ENCODE measurements around the gene CDCA8. TPM values are rescaled to one million over a fixed set of nuclear protein-coding genes. Genes with fewer than 3 reads are reported as not detected.

CDCA8 gene
- total and polyA plus RNA-seq, 9 of the 15 experiments (the other 6 are each of a cell fraction or from before 2014, with no cell fraction given): 26.4 to 148 (median 81.8) TPM

DNA sequence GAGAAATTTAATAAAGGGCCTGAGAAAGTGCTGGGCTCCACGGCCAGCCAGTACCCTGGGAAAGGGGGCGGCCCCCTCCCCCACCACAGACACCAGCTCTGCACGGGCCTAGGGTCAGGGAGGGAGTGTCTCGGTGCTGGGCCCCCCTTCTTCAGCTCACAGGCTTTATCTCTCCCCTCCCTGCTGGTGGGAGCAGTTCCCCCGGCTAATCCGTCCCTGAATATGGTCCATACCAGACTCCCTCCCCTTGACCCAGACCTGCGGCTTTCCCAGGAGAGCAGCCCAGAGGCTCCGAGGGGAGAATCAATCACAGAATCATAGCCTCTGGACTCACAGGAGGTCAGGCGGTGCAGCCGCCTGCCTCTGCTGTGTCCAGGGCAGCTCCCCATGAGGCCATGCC, 31.7 kb upstream of the CDCA8 start:
- H3K4me1 ChIP-seq (replicated peaks in 1 of 2; ENCODE audit: control insufficient read depth in 2 of 2, insufficient read depth in 2 of 2, low read length in 2 of 2): peaks cover 0 to 3% of the 10 kb centered on the region in 2 experiments; a peak in 1 of 5 replicates
- H4K20me1 ChIP-seq (replicated peaks; ENCODE audit: control insufficient read depth, insufficient read depth, low read length): no peaks in the 10 kb centered on the region; the same call in 1 of the 2 replicates
- BruUV-seq (replicated peaks): no TSS peak
- H3K27ac ChIP-seq (ENCODE audit: extremely low read depth, low read depth, low read length): no peak overlapping the region
- WGBS (ENCODE audit: insufficient coverage, low coverage, missing lambda C conversion rate): 5% methylated on average over 9 of the region's 10 CpGs
- ChIA-PET POLR2A (interaction anchor here (0.6 kb wide), 1 partner anchor 158 kb away, joined by 3 read pairs; no protein-coding TSS in a partner anchor), CTCF (ENCODE audit: low intra/inter-chr PET ratio) (no interaction called here)
- H3K4me2 ChIP-seq (ENCODE audit: insufficient read depth, low read length): no peak overlapping the region
- H3K79me2 ChIP-seq (ENCODE audit: control insufficient read depth, insufficient read depth, low read length): no peaks in the 10 kb centered on the region
- no peak; the same call in 2 of the 3 replicates for ATAC-seq
- no peaks in the 10 kb centered on the region for H3K9me1 ChIP-seq (ENCODE audit: control insufficient read depth, insufficient read depth, low read length)
- no peaks in the 10 kb centered on the region for H3K36me3 ChIP-seq (ENCODE audit: control insufficient read depth, insufficient read depth, low read length)
- no peak overlapping the region for H3K4me3 ChIP-seq
- no peak for DNase-seq (ENCODE audit: extremely low read depth in 1 of 4, low spot score in 3 of 4)
- intact Hi-C loops (cut with micrococcal nuclease) (no loop called here), in situ Hi-C loops (cut with MboI) (no loop called here)
- no peaks in the 10 kb centered on the region for H3K9me3 ChIP-seq (replicated peaks; ENCODE audit: control insufficient read depth, insufficient read depth, low read depth, low read length)
- H2AFZ ChIP-seq (ENCODE audit: low read depth, low read length): no peak overlapping the region
- no peak overlapping the region for H3K9ac ChIP-seq (ENCODE audit: insufficient read depth in 1 of 2, low read depth in 2 of 2, low read length in 2 of 2)
- TF ChIP-seq ZNF23 (CRISPR knock-in tag; IDR thresholded peaks at IDR 0.05) (no peak), FOS (IDR thresholded peaks at IDR 0.05; ENCODE audit: extremely low read depth, insufficient read length) (no peak), FUS (optimal IDR thresholded peaks at IDR 0.05; ENCODE audit: low read depth, low read length) (no peak), RBM22 (IDR thresholded peaks at IDR 0.05; ENCODE audit: low read depth, low read length, poor library complexity, severe bottlenecking) (no peak), TCF7 (IDR thresholded peaks at IDR 0.05; ENCODE audit: borderline replicate concordance) (no peak)
- H3K27me3 ChIP-seq (ENCODE audit: control insufficient read depth in 2 of 2, insufficient read depth in 2 of 2, low read length in 2 of 2): peaks cover 49 to 89% of the 10 kb centered on the region in 2 experiments
- no peak for FAIRE-seq

- ChIA-PET CTCF (ENCODE audit: low intra/inter-chr PET ratio) (no interaction called here), POLR2A (no interaction called here)
- peaks cover 49 to 86% of the 10 kb centered on the region in 2 experiments for H3K27me3 ChIP-seq (ENCODE audit: control insufficient read depth in 2 of 2, insufficient read depth in 2 of 2, low read length in 2 of 2)
- no peaks in the 10 kb centered on the region for H3K36me3 ChIP-seq (ENCODE audit: control insufficient read depth, insufficient read depth, low read length)
- H3K4me1 ChIP-seq (replicated peaks in 1 of 2; ENCODE audit: control insufficient read depth in 2 of 2, insufficient read depth in 2 of 2, low read length in 2 of 2): peaks cover 0 to 3% of the 10 kb centered on the region in 2 experiments; a peak in 1 of 5 replicates
- no peaks in the 10 kb centered on the region for H3K9me1 ChIP-seq (ENCODE audit: control insufficient read depth, insufficient read depth, low read length)
- in situ Hi-C loops (cut with MboI) (no loop called here), intact Hi-C loops (cut with micrococcal nuclease) (no loop called here)
- H3K79me2 ChIP-seq (ENCODE audit: control insufficient read depth, insufficient read depth, low read length): no peaks in the 10 kb centered on the region
- DNase-seq (ENCODE audit: extremely low read depth in 1 of 4, low spot score in 3 of 4): no peak
- WGBS (ENCODE audit: insufficient coverage, low coverage, missing lambda C conversion rate): 6% methylated on average over 9 of the region's 9 CpGs
- no peaks in the 10 kb centered on the region for H3K9me3 ChIP-seq (replicated peaks; ENCODE audit: control insufficient read depth, insufficient read depth, low read depth, low read length)
- ATAC-seq: no peak
- no peak overlapping the region for H3K4me2 ChIP-seq (ENCODE audit: insufficient read depth, low read length)
- H4K20me1 ChIP-seq (replicated peaks; ENCODE audit: control insufficient read depth, insufficient read depth, low read length): no peaks in the 10 kb centered on the region; the same call in 1 of the 2 replicates
- no peak overlapping the region for H2AFZ ChIP-seq (ENCODE audit: low read depth, low read length)
- BruUV-seq (replicated peaks): no TSS peak
- no peak overlapping the region for H3K9ac ChIP-seq (ENCODE audit: insufficient read depth in 1 of 2, low read depth in 2 of 2, low read length in 2 of 2)
- FAIRE-seq: no peak
- no peak overlapping the region for H3K27ac ChIP-seq (ENCODE audit: extremely low read depth, low read depth, low read length)
- H3K4me3 ChIP-seq: no peak overlapping the region
- TF ChIP-seq, protein P1, sequence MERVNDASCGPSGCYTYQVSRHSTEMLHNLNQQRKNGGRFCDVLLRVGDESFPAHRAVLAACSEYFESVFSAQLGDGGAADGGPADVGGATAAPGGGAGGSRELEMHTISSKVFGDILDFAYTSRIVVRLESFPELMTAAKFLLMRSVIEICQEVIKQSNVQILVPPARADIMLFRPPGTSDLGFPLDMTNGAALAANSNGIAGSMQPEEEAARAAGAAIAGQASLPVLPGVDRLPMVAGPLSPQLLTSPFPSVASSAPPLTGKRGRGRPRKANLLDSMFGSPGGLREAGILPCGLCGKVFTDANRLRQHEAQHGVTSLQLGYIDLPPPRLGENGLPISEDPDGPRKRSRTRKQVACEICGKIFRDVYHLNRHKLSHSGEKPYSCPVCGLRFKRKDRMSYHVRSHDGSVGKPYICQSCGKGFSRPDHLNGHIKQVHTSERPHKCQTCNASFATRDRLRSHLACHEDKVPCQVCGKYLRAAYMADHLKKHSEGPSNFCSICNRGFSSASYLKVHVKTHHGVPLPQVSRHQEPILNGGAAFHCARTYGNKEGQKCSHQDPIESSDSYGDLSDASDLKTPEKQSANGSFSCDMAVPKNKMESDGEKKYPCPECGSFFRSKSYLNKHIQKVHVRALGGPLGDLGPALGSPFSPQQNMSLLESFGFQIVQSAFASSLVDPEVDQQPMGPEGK (CRISPR knock-in tag; IDR thresholded peaks at IDR 0.05; ENCODE audit: borderline replicate concordance): no peak
- no peak for TF ChIP-seq MAFG (tag; conservative IDR thresholded peaks at IDR 0.05)
- no peak for TF ChIP-seq JUN (IDR thresholded peaks at IDR 0.05; ENCODE audit: borderline replicate concordance, low read depth, low read length)
- no peak for TF ChIP-seq JUN (CRISPR knock-in tag; IDR thresholded peaks at IDR 0.05; ENCODE audit: borderline replicate concordance)
- no peak for TF ChIP-seq ZBTB5 (IDR thresholded peaks at IDR 0.05)
- TF ChIP-seq ZNF143 (CRISPR knock-in tag; IDR thresholded peaks at IDR 0.05): no peak
- TF ChIP-seq ARHGAP35 (IDR thresholded peaks at IDR 0.05; ENCODE audit: partially characterized antibody): no peak
- TF ChIP-seq CHD2 (IDR thresholded peaks at IDR 0.05; ENCODE audit: low read depth, low read length): no peak
- TF ChIP-seq NRF1 (conservative IDR thresholded peaks at IDR 0.05 in 1 of 2, IDR thresholded peaks at IDR 0.05 in 1 of 2): no peak
Measured at GRCh38 chr1:37661401-37661800, 30.9 kb upstream of the CDCA8 start.

Data from K562 (cell line).